ENCODE results near the gene SGO1.

Gene SGO1

DNA sequence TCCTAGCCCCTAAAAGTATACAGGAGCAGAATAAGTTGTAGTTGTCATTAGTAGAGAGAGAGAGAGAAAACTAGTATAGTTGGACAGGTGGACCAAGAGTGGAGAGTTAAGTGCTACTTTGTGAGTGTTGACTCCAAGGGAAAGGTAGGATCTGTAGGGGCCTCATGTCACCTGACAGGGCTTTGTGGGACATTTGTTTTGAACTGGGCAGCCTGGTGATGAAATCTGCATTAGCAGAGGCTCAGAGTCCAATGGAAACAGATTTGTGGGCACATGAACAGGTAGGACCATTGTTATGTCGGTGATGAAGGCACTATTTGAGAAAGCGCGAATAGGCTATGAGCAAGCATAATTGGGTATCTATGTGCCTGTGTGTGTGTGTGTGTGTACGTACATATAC is 43.5 kb downstream of the SGO1 start:
- TF ChIP-seq SIN3A (IDR thresholded peaks at IDR 0.05; ENCODE audit: borderline replicate concordance, insufficient read depth, low read length), result no peak
- no peak for TF ChIP-seq TAF1 (IDR thresholded peaks at IDR 0.05; ENCODE audit: borderline replicate concordance, insufficient read depth, low read length)
- no peak for TF ChIP-seq FOXP2 (optimal IDR thresholded peaks at IDR 0.05; ENCODE audit: borderline replicate concordance, extremely low read depth, extremely low read length, insufficient read depth)
- TF ChIP-seq POLR2AphosphoS5 (IDR thresholded peaks at IDR 0.05; ENCODE audit: low read depth, low read length), result no peak
- TF ChIP-seq REST (IDR thresholded peaks at IDR 0.05; ENCODE audit: insufficient read depth in 1 of 2, low read depth in 2 of 2, low read length in 2 of 2), result no peak

DNA sequence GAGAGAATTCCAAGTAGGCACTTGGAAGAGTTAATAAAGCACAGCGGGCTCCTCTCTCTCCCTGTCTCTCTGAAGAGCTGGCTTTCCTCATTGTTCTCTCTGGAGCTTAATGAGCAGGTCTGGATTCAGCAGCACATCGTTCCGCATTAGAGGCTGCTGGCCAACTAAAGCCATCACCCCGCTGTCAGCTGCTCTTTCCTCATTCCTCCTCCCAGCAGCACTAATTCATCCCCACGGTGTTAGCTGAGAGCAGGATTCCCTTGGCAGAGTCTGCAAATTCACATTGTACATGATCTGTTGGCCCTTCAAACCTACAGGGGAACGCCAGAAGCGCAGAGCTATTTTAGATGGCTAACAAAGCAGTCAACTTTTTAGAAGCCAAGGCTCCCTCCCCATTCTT is 44.2 kb downstream of the SGO1 start:
- TF ChIP-seq REST (IDR thresholded peaks at IDR 0.05; ENCODE audit: insufficient read depth in 1 of 2, low read depth in 2 of 2, low read length in 2 of 2) (no peak), SIN3A (IDR thresholded peaks at IDR 0.05; ENCODE audit: borderline replicate concordance, insufficient read depth, low read length) (no peak), FOXP2 (optimal IDR thresholded peaks at IDR 0.05; ENCODE audit: borderline replicate concordance, extremely low read depth, extremely low read length, insufficient read depth) (no peak), POLR2AphosphoS5 (IDR thresholded peaks at IDR 0.05; ENCODE audit: low read depth, low read length) (no peak), TAF1 (IDR thresholded peaks at IDR 0.05; ENCODE audit: borderline replicate concordance, insufficient read depth, low read length) (no peak)

DNA sequence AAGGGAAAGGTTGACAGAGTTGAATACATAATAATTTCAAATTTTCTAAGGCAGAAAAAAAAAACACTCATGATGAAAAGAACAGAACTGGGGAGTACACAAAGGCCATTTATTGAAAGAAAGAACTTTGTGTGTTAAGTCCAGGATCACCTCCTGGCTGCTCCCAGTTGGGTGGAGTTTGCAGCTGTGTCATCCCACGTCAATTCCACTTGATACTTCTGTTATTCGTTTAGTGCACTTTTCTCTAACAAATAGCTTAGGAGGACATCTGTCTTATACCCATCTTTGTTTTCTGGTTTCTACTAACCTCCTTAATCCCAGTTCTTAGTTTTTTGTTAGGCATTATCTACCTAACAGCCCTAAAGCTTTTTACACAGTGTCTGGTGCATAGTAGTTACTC is 44.7 kb downstream of the SGO1 start:
- no peak for TF ChIP-seq FOXP2 (optimal IDR thresholded peaks at IDR 0.05; ENCODE audit: borderline replicate concordance, extremely low read depth, extremely low read length, insufficient read depth)
- no peak for TF ChIP-seq POLR2AphosphoS5 (IDR thresholded peaks at IDR 0.05; ENCODE audit: low read depth, low read length)
- TF ChIP-seq SIN3A (IDR thresholded peaks at IDR 0.05; ENCODE audit: borderline replicate concordance, insufficient read depth, low read length), result no peak
- no peak for TF ChIP-seq REST (IDR thresholded peaks at IDR 0.05; ENCODE audit: insufficient read depth in 1 of 2, low read depth in 2 of 2, low read length in 2 of 2)
- TF ChIP-seq TAF1 (IDR thresholded peaks at IDR 0.05; ENCODE audit: borderline replicate concordance, insufficient read depth, low read length), result no peak

DNA sequence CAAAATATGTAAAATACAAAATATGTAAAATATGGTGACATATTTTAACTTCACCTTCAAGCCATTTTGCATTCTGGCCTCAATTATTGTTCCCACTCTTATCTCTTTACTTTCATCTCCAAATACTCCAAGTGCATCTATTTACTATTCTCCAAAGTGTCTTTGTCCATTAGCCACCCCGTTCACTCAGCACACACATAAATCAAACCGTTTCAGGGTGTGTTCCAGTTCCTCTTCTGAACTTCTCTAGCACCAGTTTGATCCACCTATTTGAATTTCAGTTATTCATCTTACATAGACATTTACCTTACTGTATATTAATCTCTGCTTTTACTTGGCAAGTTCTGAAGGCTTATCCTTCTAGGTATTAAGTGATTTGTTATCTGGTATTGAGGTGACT is 45.1 kb downstream of the SGO1 start:
- TF ChIP-seq FOXP2 (optimal IDR thresholded peaks at IDR 0.05; ENCODE audit: borderline replicate concordance, extremely low read depth, extremely low read length, insufficient read depth), result no peak
- TF ChIP-seq TAF1 (IDR thresholded peaks at IDR 0.05; ENCODE audit: borderline replicate concordance, insufficient read depth, low read length), result no peak
- TF ChIP-seq POLR2AphosphoS5 (IDR thresholded peaks at IDR 0.05; ENCODE audit: low read depth, low read length), result no peak
- no peak for TF ChIP-seq SIN3A (IDR thresholded peaks at IDR 0.05; ENCODE audit: borderline replicate concordance, insufficient read depth, low read length)

- TF ChIP-seq SIN3A (IDR thresholded peaks at IDR 0.05; ENCODE audit: borderline replicate concordance, insufficient read depth, low read length), result no peak
- no peak for TF ChIP-seq REST (IDR thresholded peaks at IDR 0.05; ENCODE audit: insufficient read depth in 1 of 2, low read depth in 2 of 2, low read length in 2 of 2)
- no peak for TF ChIP-seq POLR2AphosphoS5 (IDR thresholded peaks at IDR 0.05; ENCODE audit: low read depth, low read length)
- TF ChIP-seq TAF1 (IDR thresholded peaks at IDR 0.05; ENCODE audit: borderline replicate concordance, insufficient read depth, low read length), result no peak
- no peak for TF ChIP-seq FOXP2 (optimal IDR thresholded peaks at IDR 0.05; ENCODE audit: borderline replicate concordance, extremely low read depth, extremely low read length, insufficient read depth)
These were observed 48.4 kb downstream of the SGO1 start for GRCh38 chr3:20137647-20138046.

Data from PFSK-1 (cell line).